Activated CD4-positive, alpha-beta memory T cell treated with anti-CD3 and anti-CD28 coated beads, Interleukin-2, amount 10 ng/mL, durations not matched to agents 7 days and 5 days (primary cell): Measurements from ENCODE around the gene SYT2. TPM values are rescaled to one million over a fixed set of nuclear protein-coding genes. Genes with fewer than 3 reads are reported as not detected.
"Not testable (repeated sequence)": the region's sequence is repeated elsewhere in the genome, so short reads cannot be mapped to it uniquely, and the experiment has no call there.

Experiments used
- CTCF ChIA-PET: fragments of 350-600 bp; sonication (Branson Sonifier 250); formaldehyde crosslinking; loops from one replicate; lab custom pipeline; 2021; ENCODE audit warnings: antibody characterized with exemption, inconsistent platforms; lab: Charles Lee
- POLR2A ChIA-PET: fragments of 350-600 bp; sonication (Branson Sonifier 250); formaldehyde crosslinking; loops from one replicate; lab custom pipeline; 2021; ENCODE audit warnings: antibody characterized with exemption; lab: Charles Lee
- DNase-seq: peaks from one replicate; pipeline ENCODE4 v3.0.0-alpha.2; 2020
- H3K27ac Mint-ChIP-seq: one replicate; pipeline ENCODE4 v1.8.0; 2021; ENCODE audit warnings: mild to moderate bottlenecking, mixed read lengths
- H3K27me3 Mint-ChIP-seq: one replicate; pipeline ENCODE4 v1.8.0; 2021; ENCODE audit warnings: mixed read lengths
- H3K36me3 Mint-ChIP-seq: one replicate; pipeline ENCODE4 v1.8.0; 2021; ENCODE audit warnings: low read depth, mixed read lengths
- H3K4me1 Mint-ChIP-seq: one replicate; pipeline ENCODE4 v1.8.0; 2021; ENCODE audit warnings: mixed read lengths
- H3K4me3 Mint-ChIP-seq: one replicate; pipeline ENCODE4 v1.8.0; 2021; ENCODE audit warnings: mild to moderate bottlenecking, mixed read lengths
- H3K9me3 Mint-ChIP-seq: one replicate; pipeline ENCODE4 v1.8.0; 2021; ENCODE audit warnings: mixed read lengths
- total RNA-seq, 2 experiments: library from RNA; stranded (reverse); gene quantifications; one replicate each; pipeline ENCODE4 v1.2.3, GENCODE V29; 2021

Gene SYT2
- total RNA-seq, 2 experiments from 2014 or later: not detected

DNA sequence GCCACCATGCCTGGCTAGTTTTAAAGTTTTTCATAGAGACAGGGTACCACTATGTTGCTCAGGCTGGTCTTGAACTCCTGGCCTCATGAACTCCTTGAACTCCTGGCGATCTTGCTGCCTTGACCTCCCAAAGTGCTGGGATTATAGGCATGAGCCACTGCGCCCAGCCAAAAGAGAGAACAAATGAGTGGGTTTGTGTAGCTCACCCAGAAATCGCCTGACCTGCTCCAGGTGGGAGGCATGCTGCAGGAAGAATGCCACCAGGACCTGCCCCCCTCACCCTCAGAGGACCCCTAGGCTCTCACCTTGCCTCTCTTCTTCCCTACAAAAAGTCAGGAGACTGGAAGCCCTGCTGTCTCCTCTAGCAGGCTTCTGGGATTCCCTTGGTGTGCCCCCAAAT is 88.8 kb downstream of the SYT2 start:
- Mint-ChIP-seq H3K4me3 (no peak overlapping the region), H3K27ac (no peak overlapping the region), H3K9me3 (no peaks in the 10 kb centered on the region), H3K27me3 (peaks cover 26% of the 10 kb centered on the region), H3K4me1 (peaks cover 12% of the 10 kb centered on the region), H3K36me3 (no peaks in the 10 kb centered on the region)
- ChIA-PET POLR2A (no interaction called here), CTCF (interaction anchor here (1.0 to 1.8 kb wide), 2 partner anchors 51 to 278 kb away, joined by 3 to 4 read pairs; no protein-coding TSS in a partner anchor)
- DNase-seq: no peak

DNA sequence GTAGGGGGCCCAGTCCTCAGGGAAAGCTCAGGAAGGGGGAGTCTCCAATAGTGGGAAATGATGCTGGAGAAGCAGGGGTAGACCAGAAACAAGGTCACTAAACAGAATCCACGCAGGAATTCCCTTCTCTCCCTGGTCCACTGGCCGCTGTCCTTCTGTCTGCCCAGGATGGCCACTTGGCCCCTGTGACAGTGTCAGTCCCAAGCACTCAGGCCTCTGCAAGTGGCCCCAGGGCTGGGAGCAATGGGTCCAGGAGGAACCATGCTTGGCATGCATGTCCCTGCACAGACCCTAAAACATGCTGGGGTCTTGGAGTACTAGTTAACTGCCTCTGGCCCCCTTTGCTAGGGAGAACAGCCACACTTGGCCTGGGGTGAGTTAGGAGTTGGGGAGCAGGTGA is 90.2 kb downstream of the SYT2 start:
- H3K36me3 Mint-ChIP-seq, H3K4me3 Mint-ChIP-seq, CTCF ChIA-PET, DNase-seq, H3K27ac Mint-ChIP-seq, H3K9me3 Mint-ChIP-seq, POLR2A ChIA-PET: not testable (repeated sequence)
- peaks cover 24% of the 10 kb centered on the region for H3K27me3 Mint-ChIP-seq
- peaks cover 26% of the 10 kb centered on the region for H3K4me1 Mint-ChIP-seq

GRCh38 chr1:202619505-202619904 is 90.7 kb downstream of the SYT2 start:
- no peaks in the 10 kb centered on the region for H3K9me3 Mint-ChIP-seq
- H3K4me1 Mint-ChIP-seq: peaks cover 31% of the 10 kb centered on the region
- DNase-seq: no peak
- POLR2A ChIA-PET: no interaction called here
- no peak overlapping the region for H3K27ac Mint-ChIP-seq
- peaks cover 24% of the 10 kb centered on the region for H3K27me3 Mint-ChIP-seq
- no peak overlapping the region for H3K4me3 Mint-ChIP-seq
- H3K36me3 Mint-ChIP-seq: no peaks in the 10 kb centered on the region
- CTCF ChIA-PET: no interaction called here

- DNase-seq, H3K9me3 Mint-ChIP-seq, POLR2A ChIA-PET, H3K4me3 Mint-ChIP-seq, H3K36me3 Mint-ChIP-seq, H3K27ac Mint-ChIP-seq: not testable (repeated sequence)
- Mint-ChIP-seq H3K4me1 (peaks cover 33% of the 10 kb centered on the region), H3K27me3 (peaks cover 24% of the 10 kb centered on the region)
- CTCF ChIA-PET: interaction anchor here (1.0 kb wide), 1 partner anchor 100 kb away, joined by 3 read pairs; no protein-coding TSS in a partner anchor
These were observed 91.2 kb downstream of the SYT2 start for GRCh38 chr1:202619012-202619411.

DNA sequence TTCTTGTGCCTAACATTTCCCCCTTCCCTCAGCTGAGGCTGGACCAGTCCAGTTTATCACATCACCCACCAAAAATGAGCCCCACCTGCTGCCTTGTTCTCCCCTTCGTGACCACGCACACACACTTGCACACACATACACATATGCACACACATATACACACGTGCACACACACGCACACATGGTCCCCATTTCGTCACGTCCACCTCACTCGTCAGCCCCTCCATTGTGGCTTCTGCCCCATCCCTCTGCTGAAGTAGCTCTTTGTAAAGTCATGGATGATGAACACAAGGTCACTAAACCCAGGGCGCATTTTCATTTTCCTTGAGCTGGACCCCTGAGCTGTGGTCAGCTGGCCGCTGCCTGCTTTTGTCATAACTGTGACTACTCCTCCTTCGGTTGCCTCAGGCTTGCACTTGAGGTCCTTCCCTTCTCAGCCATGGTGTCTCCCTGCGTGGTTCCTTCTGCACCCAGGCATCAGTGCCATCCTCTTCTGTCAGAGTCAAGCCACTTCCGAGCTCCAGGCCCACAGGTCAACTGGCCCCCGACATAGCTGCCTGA is 93.8 kb downstream of the SYT2 start:
- CTCF ChIA-PET: no interaction called here
- POLR2A ChIA-PET: no interaction called here
- Mint-ChIP-seq H3K27ac (no peak overlapping the region), H3K27me3 (peaks cover 14% of the 10 kb centered on the region), H3K4me1 (peaks cover 33% of the 10 kb centered on the region), H3K36me3 (no peaks in the 10 kb centered on the region), H3K9me3 (no peaks in the 10 kb centered on the region), H3K4me3 (no peak overlapping the region)
- no peak for DNase-seq

DNA sequence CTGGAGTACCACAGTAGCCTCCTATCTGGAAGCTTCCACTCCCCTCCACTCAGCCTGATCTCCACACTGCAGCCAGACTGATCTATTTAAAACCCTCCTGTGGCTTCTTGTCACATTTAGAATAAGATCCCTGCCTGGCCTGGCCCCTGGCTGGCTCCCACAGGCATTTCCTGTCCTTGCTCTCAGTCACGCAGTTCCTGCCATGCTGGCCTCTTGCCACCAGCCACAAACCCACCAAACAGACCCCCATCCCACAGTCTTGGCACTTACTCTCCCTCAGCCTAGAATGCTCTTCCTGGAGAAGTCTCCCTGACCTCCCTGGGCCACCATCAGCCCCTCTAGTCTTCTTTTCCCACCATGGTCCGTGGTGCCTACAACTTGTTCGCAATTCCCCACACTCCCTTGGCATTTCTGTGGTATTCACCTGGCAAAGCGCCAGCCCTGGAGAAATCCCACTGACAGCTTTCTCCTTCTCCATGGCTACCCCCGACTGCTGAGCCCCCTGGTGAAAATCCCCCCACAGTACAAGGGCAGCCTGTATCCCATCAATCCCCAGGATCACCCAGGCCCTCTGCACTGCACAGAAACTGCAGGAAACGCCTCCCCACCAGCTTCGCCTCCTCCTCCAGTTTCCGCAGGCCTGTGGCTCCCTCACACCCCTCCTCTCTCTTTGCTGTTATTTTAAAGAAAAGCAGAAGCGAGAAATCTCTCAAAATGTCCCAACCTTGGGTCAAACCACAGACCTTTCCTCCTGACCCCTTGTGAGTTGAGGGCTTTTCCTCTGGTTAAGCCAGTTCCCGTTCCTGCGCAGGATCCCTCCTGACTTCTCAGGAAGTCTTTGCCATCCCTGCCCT is 94.5 kb downstream of the SYT2 start:
- Mint-ChIP-seq H3K27ac (no peak overlapping the region), H3K4me3 (no peak overlapping the region)

DNA sequence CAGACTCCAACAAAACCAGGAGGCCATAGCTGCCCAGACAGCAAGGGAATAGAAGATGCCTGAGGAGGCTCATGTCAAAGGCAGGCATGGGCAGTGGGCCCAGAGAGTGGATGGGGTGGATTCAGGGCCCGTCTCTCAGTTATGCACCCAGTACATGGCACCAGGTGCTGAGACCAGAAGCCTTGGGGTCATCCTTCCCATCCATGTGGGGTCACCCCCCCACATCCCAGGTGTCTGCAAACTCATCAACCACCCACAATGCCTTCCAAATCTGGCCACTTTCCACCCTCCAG is 95.1 kb downstream of the SYT2 start:
- DNase-seq, H3K36me3 Mint-ChIP-seq, CTCF ChIA-PET, H3K4me3 Mint-ChIP-seq, H3K27ac Mint-ChIP-seq, POLR2A ChIA-PET, H3K9me3 Mint-ChIP-seq: not testable (repeated sequence)
- Mint-ChIP-seq H3K4me1 (peaks cover 33% of the 10 kb centered on the region), H3K27me3 (peaks cover 12% of the 10 kb centered on the region)

More for the DNA sequence above, 94.5 kb downstream of the SYT2 start:
- ChIA-PET CTCF (no interaction called here), POLR2A (no interaction called here)
- H3K4me1 Mint-ChIP-seq: peaks cover 33% of the 10 kb centered on the region
- H3K36me3 Mint-ChIP-seq: no peaks in the 10 kb centered on the region
- no peak for DNase-seq
- peaks cover 13% of the 10 kb centered on the region for H3K27me3 Mint-ChIP-seq
- H3K9me3 Mint-ChIP-seq: no peaks in the 10 kb centered on the region

DNA sequence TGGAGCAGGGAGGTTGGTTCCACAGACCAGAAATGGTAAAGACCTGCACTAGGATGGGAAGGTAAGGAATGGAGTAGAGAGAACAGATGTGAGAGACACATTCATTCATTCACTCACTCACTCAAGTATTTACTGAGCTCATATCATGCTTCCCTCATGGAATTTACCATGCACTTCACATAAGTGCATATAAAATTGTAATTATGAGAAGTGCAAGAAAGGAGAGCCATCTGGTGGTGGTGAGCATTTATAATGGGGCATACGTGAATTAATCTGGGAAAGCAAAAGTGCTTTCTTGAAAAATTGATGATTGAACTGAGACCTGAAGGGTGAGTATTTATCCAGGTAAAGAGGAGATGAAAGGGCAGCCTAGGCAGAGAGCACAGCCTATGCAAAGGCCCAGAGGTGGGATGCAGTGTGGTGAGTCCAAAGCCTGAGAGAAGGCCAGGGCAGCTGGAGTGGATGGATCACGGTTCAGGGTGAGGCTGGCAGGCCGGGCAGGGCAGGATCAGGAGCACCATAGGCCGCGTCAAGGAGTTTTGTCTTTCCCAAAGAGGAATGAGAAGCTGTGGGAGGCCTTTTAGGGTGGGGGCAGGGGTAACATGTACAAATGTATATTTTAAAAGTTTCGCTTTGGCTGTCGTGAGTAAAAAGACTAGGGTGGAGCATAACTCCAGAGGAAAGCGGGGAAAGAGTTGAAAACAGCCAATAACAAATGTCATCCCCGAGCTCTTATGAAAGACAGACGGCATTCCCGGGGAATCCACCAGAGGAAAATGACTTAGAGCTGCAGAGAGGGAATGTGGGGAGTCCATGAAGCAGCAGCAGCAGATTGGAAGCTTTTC is 95.7 kb downstream of the SYT2 start:
- POLR2A ChIA-PET, H3K9me3 Mint-ChIP-seq, H3K36me3 Mint-ChIP-seq, H3K27ac Mint-ChIP-seq, H3K4me3 Mint-ChIP-seq, DNase-seq: not testable (repeated sequence)
- CTCF ChIA-PET: interaction anchor here (1.1 kb wide), 1 partner anchor 36 kb away, joined by 3 read pairs; no protein-coding TSS in a partner anchor
- Mint-ChIP-seq H3K27me3 (peaks cover 11% of the 10 kb centered on the region), H3K4me1 (peaks cover 33% of the 10 kb centered on the region)

GRCh38 chr1:202613571-202613970 is 96.7 kb downstream of the SYT2 start:
- ChIA-PET CTCF (interaction anchor here (1.1 kb wide), 1 partner anchor 35 kb away, joined by 3 read pairs; no protein-coding TSS in a partner anchor), POLR2A (no interaction called here)
- Mint-ChIP-seq H3K27ac (no peak overlapping the region), H3K27me3 (peaks cover 6% of the 10 kb centered on the region), H3K4me3 (no peak overlapping the region), H3K9me3 (no peaks in the 10 kb centered on the region), H3K4me1 (peaks cover 32% of the 10 kb centered on the region), H3K36me3 (no peaks in the 10 kb centered on the region)
- DNase-seq: no peak

DNA sequence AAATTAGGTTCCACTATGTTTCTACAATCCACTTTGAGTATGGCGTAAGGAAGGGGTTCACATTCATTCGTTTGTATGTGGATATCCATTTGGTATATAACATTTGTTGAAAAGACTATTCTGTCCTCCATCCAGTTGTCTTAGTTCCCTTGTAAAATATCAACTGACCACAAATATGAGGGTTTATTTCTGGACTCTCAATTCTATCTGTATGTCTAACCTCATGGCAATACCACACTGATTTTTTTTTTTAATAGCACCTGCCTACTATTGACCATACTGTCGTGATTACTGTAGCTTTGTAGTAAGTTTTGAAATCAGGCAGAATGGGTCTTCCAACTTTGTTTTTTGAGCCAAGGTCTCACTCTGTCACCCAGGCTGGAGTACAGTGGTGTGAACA is 98.2 kb downstream of the SYT2 start:
- CTCF ChIA-PET: not testable (repeated sequence)

DNA sequence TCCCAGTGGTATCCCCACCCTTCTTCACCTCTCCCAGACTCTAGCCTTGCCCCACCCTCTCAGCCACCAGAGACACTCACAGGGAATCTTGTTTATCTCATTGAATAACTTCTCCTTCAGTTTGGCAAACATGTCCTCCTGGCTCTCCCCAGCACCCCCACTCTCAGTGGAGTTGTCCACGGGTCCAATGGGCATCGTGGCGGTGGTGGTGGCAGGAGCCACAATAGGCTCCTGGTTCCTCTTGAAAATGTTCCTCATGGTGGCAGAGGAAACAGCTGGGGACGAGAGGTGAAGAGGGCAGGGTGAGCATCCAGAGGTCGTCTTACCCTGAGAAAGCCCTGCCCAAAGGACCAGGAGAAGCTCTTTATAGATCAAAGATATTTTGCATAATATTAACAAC is 104.7 kb downstream of the SYT2 start:
- CTCF ChIA-PET: no interaction called here
- no peak overlapping the region for H3K27ac Mint-ChIP-seq
- peaks cover 5% of the 10 kb centered on the region for H3K4me1 Mint-ChIP-seq
- no peak for DNase-seq
- H3K27me3 Mint-ChIP-seq: no peaks in the 10 kb centered on the region
- no peaks in the 10 kb centered on the region for H3K36me3 Mint-ChIP-seq
- no peaks in the 10 kb centered on the region for H3K9me3 Mint-ChIP-seq
- no peak overlapping the region for H3K4me3 Mint-ChIP-seq
- POLR2A ChIA-PET: no interaction called here

More for the DNA sequence above, 98.2 kb downstream of the SYT2 start:
- H3K36me3 Mint-ChIP-seq, H3K4me3 Mint-ChIP-seq, POLR2A ChIA-PET, H3K27me3 Mint-ChIP-seq, H3K27ac Mint-ChIP-seq, H3K9me3 Mint-ChIP-seq, DNase-seq: not testable (repeated sequence)
- H3K4me1 Mint-ChIP-seq: peaks cover 27% of the 10 kb centered on the region

DNA sequence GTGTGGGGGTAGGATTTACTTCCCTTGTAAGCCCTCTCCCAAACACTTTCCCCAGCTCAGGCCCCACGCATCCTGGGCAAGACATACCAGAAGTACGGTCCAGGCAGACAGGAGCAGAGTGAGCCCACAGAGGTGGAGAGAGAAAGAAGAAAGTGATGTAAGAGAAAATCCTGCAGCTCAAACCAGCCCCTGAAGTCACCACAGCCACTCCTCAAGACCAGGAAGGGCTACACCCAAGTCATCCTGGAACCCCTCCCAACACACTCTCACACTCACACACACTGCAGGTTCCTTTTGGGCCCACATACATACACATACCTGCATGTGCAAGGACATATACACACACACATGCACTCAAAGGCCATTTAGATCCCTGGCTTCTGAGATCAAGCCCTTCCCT is 106.8 kb downstream of the SYT2 start:
- ChIA-PET CTCF (interaction anchor here (1.2 kb wide), 1 partner anchor 116 kb away, joined by 4 read pairs; no protein-coding TSS in a partner anchor), POLR2A (no interaction called here)
- Mint-ChIP-seq H3K4me3 (no peak overlapping the region), H3K27me3 (no peaks in the 10 kb centered on the region), H3K36me3 (no peaks in the 10 kb centered on the region), H3K27ac (no peak overlapping the region), H3K9me3 (no peaks in the 10 kb centered on the region), H3K4me1 (peaks cover 5% of the 10 kb centered on the region)
- DNase-seq: no peak
